SIG-M5 treated with dmso at 0.1 percent for 504 hours (cell line): Measurements from ENCODE around the gene SGO1.

Source experiments
- DNase-seq: peaks from one replicate; lab custom pipeline; 2025; ENCODE audit not compliant: unreplicated experiment; lab: John Stamatoyannopoulos, UW

Gene SGO1

DNA sequence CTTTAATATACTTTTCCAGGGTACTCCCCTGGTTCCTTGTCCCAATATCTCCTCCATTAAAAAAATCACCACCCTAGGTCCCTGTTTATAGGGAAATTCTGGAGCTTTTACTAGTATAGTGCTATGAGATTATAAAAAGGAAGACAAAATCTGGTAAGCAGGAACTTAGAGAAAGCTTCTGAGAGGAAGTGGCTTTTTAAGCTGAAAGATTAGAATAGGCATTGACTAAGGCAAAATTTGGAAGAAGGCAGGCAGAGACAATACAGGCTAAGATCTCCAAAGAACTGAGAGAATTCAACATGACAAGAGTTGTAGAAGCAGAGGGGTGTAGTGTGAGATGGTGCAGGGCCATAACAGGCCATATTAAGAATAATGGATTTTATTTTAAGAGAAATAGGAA, 25.8 kb downstream of the SGO1 start:
- no peak for DNase-seq

DNA sequence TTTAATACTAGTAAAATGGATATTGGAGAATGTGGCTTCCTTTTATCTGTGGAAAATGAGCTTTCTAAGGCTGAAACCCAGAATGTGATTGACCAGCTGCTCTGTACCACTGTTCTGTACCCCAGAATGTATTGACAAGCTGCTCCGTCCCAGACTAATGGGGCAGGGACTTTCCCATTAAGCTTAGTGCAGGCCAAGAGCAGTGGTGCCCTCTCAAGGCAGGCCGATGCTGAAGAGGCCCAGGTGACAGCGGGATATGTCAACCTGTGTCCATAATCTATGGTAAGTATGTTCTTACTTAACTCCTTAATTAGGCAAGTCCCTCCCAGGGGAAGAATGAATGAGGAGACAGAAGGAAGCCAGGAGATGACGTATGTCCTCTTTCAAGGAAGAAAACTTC, 31.1 kb downstream of the SGO1 start:
- DNase-seq = no peak

DNA sequence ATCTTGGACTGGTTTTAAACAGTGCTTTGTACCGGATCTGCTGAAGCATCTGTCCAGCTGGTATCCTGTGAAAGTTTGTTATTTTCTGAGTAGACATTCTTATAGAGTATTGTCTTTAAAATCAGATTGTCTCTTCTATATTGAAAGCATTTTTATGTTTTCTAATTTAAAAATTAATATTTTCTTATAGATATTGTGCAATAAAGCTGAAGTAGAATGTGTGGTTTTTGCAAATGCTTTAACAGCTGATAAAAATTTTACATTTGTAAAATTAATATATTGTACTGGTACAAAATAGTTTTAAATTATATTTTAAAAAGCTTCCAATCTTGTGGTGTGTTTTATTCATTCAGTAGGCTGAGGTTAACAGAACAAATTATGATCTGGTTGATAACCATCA, 31.9 kb downstream of the SGO1 start:
- DNase-seq = no peak

DNA sequence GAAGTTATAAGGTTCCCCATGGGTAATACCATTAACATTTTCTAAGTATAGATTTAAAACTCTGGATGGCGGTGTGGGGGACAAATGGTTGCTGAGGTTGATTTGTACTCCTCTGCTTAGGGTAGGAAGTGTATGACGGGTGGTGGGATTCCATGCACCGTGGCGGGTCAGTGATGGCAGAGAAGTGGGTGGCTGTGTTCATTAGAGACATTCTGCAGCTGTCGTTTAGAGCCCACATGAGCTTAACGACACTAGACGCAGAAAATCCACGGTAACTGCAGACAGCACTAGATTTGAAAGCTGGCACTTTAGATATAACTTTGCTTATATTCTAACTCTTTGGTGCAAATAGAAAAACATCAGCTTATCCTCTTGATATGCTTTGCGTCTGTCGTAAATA, 37.5 kb downstream of the SGO1 start:
- DNase-seq = no peak

DNA sequence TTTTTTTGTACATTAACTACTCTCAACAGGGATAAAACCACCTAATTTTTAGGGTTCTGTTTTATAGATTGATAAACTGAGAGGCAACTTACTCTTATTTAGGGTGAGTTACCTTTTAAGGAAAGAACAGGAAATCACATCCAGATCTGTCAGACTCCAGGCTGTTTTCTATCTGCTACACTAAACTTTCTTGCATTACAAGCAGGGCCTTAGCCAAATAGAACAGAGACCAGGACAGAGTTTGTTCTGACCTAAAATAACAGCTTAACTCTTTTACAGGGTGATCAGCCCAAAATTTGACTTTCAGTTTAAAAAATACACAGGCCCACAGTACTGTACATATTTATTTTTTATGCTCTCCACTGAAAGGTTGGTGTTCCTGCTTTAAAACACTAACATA, 38.6 kb downstream of the SGO1 start:
- no peak for DNase-seq

DNA sequence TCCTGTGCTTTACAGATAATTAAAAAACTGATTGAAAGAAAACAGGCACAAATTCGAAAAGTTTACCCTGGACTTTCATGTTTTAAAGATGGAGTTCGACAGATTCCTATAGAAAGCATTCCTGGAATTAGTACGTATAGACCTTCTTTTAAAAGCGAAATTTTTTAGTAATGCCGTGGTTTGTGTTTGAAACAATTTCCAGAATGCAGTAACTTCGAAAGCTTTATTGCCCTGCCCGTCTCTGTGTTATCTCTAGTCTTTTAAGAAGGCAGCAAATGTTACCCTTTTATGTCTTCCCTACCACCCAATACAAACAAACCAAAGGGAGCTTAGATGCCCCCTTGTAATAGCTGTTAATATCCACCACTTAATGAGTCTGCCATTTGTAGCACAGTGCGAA, 39.7 kb downstream of the SGO1 start:
- DNase-seq = no peak

DNA sequence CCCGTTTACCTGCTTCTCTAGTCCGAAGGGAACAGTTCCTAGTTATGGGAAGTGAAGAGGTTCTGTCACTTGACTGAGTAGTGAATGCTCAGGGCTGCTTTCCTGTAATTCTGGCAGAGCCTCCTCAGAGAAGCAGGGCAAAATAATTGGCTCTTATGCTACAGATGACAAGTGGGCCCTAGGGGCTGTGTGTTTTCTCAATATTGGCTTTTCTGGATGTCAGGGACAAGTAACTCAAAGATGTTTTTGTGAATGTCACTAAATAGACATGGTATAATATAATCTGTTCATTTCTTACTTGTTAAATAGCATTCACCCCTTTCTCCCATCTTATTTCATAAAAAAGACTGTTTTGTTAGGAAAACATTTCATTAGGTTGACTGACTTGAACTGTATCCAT, 40.1 kb downstream of the SGO1 start:
- DNase-seq = no peak

DNA sequence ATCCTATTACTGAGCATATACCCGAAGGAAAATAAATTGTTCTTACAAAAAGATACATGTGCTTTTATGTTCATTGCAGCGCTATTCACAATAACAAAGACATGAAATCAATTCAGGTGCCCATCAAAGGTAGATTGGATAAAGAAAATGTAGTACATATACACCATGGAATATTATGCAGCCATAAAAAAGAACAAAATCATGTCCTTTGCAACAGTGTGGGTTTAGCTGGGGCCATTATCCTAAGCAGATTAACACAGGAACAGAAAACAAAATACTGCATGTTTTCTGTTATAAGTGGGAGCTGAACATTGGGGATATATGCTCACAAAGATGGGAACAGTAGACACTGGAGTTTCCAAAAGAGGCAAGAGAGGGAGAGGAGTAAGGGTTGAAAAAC, 42.5 kb downstream of the SGO1 start:
- no peak for DNase-seq

DNA sequence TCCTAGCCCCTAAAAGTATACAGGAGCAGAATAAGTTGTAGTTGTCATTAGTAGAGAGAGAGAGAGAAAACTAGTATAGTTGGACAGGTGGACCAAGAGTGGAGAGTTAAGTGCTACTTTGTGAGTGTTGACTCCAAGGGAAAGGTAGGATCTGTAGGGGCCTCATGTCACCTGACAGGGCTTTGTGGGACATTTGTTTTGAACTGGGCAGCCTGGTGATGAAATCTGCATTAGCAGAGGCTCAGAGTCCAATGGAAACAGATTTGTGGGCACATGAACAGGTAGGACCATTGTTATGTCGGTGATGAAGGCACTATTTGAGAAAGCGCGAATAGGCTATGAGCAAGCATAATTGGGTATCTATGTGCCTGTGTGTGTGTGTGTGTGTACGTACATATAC, 43.5 kb downstream of the SGO1 start:
- DNase-seq = no peak

DNA sequence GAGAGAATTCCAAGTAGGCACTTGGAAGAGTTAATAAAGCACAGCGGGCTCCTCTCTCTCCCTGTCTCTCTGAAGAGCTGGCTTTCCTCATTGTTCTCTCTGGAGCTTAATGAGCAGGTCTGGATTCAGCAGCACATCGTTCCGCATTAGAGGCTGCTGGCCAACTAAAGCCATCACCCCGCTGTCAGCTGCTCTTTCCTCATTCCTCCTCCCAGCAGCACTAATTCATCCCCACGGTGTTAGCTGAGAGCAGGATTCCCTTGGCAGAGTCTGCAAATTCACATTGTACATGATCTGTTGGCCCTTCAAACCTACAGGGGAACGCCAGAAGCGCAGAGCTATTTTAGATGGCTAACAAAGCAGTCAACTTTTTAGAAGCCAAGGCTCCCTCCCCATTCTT, 44.2 kb downstream of the SGO1 start:
- no peak for DNase-seq

DNA sequence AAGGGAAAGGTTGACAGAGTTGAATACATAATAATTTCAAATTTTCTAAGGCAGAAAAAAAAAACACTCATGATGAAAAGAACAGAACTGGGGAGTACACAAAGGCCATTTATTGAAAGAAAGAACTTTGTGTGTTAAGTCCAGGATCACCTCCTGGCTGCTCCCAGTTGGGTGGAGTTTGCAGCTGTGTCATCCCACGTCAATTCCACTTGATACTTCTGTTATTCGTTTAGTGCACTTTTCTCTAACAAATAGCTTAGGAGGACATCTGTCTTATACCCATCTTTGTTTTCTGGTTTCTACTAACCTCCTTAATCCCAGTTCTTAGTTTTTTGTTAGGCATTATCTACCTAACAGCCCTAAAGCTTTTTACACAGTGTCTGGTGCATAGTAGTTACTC, 44.7 kb downstream of the SGO1 start:
- DNase-seq = no peak

DNA sequence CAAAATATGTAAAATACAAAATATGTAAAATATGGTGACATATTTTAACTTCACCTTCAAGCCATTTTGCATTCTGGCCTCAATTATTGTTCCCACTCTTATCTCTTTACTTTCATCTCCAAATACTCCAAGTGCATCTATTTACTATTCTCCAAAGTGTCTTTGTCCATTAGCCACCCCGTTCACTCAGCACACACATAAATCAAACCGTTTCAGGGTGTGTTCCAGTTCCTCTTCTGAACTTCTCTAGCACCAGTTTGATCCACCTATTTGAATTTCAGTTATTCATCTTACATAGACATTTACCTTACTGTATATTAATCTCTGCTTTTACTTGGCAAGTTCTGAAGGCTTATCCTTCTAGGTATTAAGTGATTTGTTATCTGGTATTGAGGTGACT, 45.1 kb downstream of the SGO1 start:
- no peak for DNase-seq

DNA sequence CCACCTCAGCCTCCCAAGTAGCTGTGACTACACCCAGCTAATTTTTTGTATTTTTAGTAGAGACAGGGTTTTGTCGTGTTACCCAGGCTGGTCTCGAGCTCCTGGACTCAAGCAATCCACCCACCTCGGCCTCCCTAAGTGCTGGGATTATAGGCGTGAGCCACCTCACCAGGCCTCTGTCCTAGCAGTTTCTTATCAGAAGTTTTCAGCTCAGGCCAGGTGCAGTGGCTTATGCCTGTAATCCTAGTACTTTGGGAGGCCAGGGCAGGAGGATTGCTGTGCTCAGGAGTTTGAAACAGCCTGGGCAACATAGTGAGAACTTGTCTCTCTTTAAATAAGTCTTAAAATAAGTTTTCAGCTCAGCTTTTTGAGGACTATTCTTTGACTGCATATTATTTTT, 48.4 kb downstream of the SGO1 start:
- no peak for DNase-seq

DNA sequence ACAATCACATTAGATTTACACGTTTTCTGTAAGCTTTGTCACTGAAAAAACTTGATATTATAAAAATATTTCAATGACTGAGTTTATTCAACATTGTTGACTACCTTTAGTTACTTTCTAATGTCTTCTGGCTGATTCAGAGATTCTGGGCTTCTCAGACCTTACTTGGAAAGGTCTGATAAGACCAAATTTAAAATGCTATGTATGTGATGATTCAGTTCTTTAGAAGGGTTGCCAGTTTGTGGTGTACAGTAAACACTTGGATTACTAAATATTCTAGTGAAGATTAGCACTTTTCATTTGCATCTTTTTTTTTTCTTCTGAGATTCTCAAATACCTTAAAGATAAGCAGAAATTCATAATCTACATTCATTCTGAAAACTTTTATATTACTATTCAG, 49.8 kb downstream of the SGO1 start:
- DNase-seq = no peak

DNA sequence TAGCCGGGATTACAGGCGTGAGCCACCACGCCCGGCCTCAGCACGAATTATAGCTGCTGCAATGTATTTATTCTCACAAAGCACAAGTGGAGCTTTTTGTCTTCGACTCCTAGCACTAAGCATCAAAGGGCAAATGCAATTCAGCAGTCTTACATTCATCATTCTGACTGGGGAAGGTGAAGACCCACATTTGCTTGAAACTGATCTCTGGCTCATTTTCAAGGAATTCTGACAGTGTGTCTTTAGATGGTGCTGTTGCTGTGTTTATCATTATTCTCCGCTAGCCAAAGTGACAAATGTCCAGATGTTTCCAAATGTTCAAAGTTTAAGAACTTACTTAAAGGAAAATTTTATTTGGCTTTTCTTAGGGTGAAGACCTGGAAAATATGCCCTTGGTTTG, 55.9 kb downstream of the SGO1 start:
- no peak for DNase-seq

DNA sequence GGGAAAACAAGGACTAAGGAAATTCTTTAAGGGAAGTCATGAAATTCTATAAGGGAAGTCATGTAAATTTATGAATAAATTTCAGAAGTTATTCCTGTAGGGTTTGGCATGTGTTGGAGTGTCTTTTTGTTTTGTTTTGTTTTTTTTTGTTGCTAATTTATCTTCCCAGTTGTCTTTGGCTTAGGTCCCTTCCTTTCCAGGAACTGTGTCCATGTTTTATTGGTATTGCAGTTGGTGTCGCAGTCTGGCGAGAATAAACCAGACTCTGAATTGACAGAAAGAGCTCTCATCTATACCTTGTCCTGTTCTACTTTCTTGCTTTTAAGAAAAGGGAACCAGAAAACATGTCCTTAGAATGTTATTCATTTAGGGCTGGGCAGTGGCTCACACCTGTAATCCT, 57.6 kb downstream of the SGO1 start:
- no peak for DNase-seq

DNA sequence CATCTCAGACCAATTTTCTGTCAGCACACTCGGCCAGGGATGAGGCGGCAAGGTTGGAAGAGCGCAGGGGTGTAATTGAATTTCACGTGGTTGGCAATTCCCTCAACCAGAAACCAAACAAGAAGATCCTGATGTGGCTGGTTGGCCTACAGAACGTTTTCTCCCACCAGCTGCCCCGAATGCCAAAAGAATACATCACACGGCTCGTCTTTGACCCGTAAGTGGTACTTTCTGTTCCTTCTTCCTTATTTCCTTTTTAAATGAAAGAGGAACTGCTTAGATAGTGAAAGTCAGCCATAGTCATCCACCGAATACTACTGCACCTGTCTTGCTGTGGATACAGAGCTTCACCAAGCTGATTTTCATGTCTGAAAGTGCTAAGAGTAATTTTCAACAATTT, 60.1 kb downstream of the SGO1 start:
- DNase-seq = peak; percentile 95

DNA sequence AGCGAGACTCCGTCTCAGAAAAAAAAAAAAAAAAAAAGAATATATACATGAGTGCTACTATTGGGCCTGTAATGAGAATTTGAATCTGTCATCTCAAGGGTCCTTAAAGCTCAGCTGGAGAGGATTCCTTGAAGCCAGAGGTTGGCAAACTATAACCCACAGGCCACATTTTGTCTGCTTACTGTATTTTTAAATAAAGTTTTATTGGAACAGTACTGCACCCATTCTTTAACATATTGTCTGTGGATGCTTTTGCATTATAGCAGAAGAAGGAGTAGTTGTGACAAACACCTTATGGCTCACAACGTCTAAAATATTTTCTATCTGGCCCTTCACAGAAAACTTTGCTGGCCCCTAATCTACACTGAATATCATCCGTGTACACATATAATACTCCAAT, 60.7 kb downstream of the SGO1 start:
- no peak for DNase-seq

DNA sequence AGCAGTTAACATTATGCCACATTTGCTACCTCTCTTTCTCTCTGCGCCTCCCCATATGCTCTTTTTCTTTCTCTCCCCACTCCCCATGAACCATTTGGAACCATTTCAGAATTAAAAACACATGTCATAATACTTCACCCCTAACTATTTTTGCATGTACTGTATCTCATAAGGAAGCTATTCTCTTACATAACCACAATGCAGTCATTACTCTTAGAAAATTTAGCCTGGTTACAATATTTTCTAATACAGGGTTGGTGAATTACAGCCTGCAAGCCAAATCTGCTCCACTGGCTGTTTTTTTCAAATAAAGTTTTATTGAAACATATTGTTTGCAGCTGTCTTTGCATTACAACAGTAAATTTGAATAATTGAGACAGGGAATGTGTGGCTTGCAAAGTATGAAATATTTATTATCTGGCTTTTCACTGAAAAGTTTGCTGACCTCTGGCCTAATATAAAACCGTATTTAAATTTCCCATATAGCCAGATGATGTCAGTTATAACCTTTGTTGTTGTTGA, 62.8 kb downstream of the SGO1 start:
- no peak for DNase-seq

DNA sequence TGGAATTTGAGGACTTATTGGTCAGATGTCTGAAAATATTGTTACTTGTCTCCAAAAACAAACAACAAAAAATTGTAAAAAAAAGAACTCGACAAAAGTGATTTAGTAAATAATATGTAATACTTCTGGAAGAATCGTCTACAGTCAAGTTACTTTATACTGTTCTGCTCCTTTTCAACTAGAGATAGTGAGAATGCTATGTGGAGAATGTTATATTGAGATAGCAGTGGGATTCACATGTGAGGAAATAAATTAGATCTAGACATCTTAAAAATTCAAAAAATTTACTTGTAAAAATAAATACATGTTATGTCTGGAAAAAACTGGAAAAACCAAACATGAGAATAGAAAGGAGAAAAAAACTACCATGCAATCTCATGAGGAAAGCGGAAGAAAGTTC, 64.9 kb downstream of the SGO1 start:
- no peak for DNase-seq
